Fibroblast of mammary gland (primary cell): ENCODE measurements around the gene RAB36.

Source experiments
- DNase-seq: peaks from one replicate; pipeline ENCODE4 v3.0.0-alpha.2; 2010; ENCODE audit warnings: low read depth
- H3K4me3 ChIP-seq: 2 replicates; pipeline ENCODE4 v1.5.1; 2011; ENCODE audit warnings: low read depth, mild to moderate bottlenecking, low read length, moderate library complexity; ENCODE audit not compliant: control insufficient read depth
- CTCF ChIP-seq: conservative IDR thresholded peaks from 2 replicates; pipeline ENCODE4 v1.5.1; 2011; ENCODE audit warnings: low read depth, low read length, inconsistent platforms; ENCODE audit not compliant: control insufficient read depth, insufficient read depth

Gene RAB36

GRCh38 chr22:23099531-23099804, 45.8 kb upstream of the RAB36 start:
- no peak for DNase-seq
- no peak overlapping the region for H3K4me3 ChIP-seq
- TF ChIP-seq CTCF, result no peak

- no peak for TF ChIP-seq CTCF
- H3K4me3 ChIP-seq, result no peak overlapping the region
- no peak for DNase-seq
Measured at GRCh38 chr22:23100124-23100801, 45.0 kb upstream of the RAB36 start.

- no peak overlapping the region for H3K4me3 ChIP-seq
- DNase-seq, result no peak
- no peak for TF ChIP-seq CTCF
Measured at GRCh38 chr22:23101524-23101923, 43.8 kb upstream of the RAB36 start.

- no peak for TF ChIP-seq CTCF
- H3K4me3 ChIP-seq, result no peak overlapping the region
- no peak for DNase-seq
Measured at GRCh38 chr22:23102002-23102655, 43.1 kb upstream of the RAB36 start.

- H3K4me3 ChIP-seq, result no peak overlapping the region
- DNase-seq, result no peak
- no peak for TF ChIP-seq CTCF
Measured at GRCh38 chr22:23102776-23103175, 42.5 kb upstream of the RAB36 start.

GRCh38 chr22:23103199-23103954, 41.9 kb upstream of the RAB36 start:
- no peak for DNase-seq
- no peak overlapping the region for H3K4me3 ChIP-seq
- no peak for TF ChIP-seq CTCF
